ENCODE data around the gene TMCC1. TPM values are rescaled to one million over a fixed set of nuclear protein-coding genes. Genes with fewer than 3 reads are reported as not detected.

Gene TMCC1
- total RNA-seq, 2 experiments from 2014 or later: 33.3 to 33.8 TPM

DNA sequence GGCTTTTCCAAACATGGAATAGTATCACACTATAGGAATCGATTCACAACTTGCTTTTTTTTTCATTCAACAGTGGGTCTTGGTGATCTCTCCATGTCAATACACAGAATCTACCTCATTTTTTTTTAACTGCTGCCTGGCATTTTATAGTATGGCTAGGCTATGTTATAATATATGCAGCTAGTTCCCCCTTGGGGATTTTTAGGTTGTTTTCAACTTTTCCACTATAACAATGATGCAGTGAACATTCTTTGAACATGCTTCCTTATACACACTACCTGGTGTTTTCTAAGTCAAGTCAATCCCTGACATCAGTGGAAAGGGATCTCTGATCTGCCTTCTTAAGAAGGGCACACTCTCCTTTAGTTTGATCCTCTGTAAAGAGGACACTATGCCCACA, 240.5 kb downstream of the TMCC1 start:
- ChIA-PET CTCF (no interaction called here), POLR2A (no interaction called here)
- ATAC-seq (ENCODE audit: poor library complexity) (no peak), DNase-seq (no peak)
- Mint-ChIP-seq H3K27me3 (no peaks in the 10 kb centered on the region), H3K4me3 (no peak overlapping the region), H3K9me3 (no peaks in the 10 kb centered on the region), H3K36me3 (ENCODE audit: low read depth) (peaks cover 30% of the 10 kb centered on the region), H3K27ac (no peak overlapping the region), H3K4me1 (ENCODE audit: low read depth) (peaks cover 6% of the 10 kb centered on the region)
- no peaks in the 10 kb centered on the region for H3K27me3 ChIP-seq (ENCODE audit: control insufficient read depth in 1 of 2, insufficient read depth in 2 of 2, low read length in 2 of 2)
- intact Hi-C loops (cut with DNase I, micrococcal nuclease): no loop called here
- no peaks in the 10 kb centered on the region for H3K4me1 ChIP-seq (ENCODE audit: insufficient read depth, low read length)
- TF ChIP-seq, protein P1, sequence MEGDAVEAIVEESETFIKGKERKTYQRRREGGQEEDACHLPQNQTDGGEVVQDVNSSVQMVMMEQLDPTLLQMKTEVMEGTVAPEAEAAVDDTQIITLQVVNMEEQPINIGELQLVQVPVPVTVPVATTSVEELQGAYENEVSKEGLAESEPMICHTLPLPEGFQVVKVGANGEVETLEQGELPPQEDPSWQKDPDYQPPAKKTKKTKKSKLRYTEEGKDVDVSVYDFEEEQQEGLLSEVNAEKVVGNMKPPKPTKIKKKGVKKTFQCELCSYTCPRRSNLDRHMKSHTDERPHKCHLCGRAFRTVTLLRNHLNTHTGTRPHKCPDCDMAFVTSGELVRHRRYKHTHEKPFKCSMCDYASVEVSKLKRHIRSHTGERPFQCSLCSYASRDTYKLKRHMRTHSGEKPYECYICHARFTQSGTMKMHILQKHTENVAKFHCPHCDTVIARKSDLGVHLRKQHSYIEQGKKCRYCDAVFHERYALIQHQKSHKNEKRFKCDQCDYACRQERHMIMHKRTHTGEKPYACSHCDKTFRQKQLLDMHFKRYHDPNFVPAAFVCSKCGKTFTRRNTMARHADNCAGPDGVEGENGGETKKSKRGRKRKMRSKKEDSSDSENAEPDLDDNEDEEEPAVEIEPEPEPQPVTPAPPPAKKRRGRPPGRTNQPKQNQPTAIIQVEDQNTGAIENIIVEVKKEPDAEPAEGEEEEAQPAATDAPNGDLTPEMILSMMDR (IDR thresholded peaks at IDR 0.05): no peak
- peaks cover 10% of the 10 kb centered on the region for H3K36me3 ChIP-seq (ENCODE audit: insufficient read depth, low read length)
- no peaks in the 10 kb centered on the region for H3K9me3 ChIP-seq (ENCODE audit: control insufficient read depth in 1 of 2, insufficient read depth in 1 of 2, low read length in 2 of 2)
- no peak overlapping the region for H3K4me3 ChIP-seq (ENCODE audit: low read length)
- no peak overlapping the region for H3K27ac ChIP-seq (ENCODE audit: low read depth in 1 of 2, low read length in 2 of 2)

DNA sequence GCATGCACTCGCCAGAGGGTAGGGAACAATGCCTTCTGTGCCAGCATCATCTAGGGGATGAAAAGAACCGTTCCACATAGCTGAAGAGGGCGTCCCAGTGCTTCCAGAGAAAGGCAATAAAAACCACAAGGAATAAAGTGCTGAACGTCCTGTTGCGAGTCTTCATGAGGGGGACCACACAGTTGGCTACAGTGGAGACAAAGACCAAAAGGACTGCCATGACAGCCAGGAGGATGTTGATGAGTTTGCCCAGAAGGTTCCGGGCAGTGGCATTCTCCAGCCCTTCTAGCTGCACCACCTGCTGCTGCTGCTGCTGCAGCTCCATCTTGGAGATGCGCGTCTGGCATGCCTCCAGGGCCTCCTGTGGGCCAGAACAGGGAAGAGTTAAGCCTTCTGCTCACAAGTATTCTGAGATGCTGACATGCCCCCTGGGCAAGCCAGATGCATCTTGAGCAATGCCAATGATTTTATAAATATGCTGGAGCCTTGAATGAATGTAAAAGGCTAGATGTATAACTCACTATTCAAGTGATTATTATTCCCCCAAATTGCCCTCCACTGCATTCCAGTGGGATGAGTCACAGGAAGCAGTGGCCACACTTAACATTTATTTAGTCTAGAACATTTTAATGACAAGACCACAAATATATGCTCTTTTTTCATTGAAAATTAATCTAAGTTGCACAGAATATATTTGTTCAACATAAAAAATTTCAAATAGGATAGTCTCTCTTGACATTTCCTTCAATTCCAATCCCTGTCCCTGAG, 241.9 kb downstream of the TMCC1 start:
- TF ChIP-seq, protein P1 (IDR thresholded peaks at IDR 0.05): no peak
- ATAC-seq (ENCODE audit: poor library complexity): no peak
- Mint-ChIP-seq H3K9me3 (no peaks in the 10 kb centered on the region), H3K4me1 (ENCODE audit: low read depth) (peaks cover 4% of the 10 kb centered on the region), H3K27ac (no peak overlapping the region), H3K36me3 (ENCODE audit: low read depth) (peaks cover 30% of the 10 kb centered on the region), H3K4me3 (no peak overlapping the region), H3K27me3 (no peaks in the 10 kb centered on the region)
- no peaks in the 10 kb centered on the region for H3K27me3 ChIP-seq (ENCODE audit: control insufficient read depth in 1 of 2, insufficient read depth in 2 of 2, low read length in 2 of 2)
- H3K36me3 ChIP-seq (ENCODE audit: insufficient read depth, low read length): peaks cover 10% of the 10 kb centered on the region
- no peak for DNase-seq
- no peak overlapping the region for H3K4me3 ChIP-seq (ENCODE audit: low read length)
- no peaks in the 10 kb centered on the region for H3K4me1 ChIP-seq (ENCODE audit: insufficient read depth, low read length)
- H3K9me3 ChIP-seq (ENCODE audit: control insufficient read depth in 1 of 2, insufficient read depth in 1 of 2, low read length in 2 of 2): no peaks in the 10 kb centered on the region
- no peak overlapping the region for H3K27ac ChIP-seq (ENCODE audit: low read depth in 1 of 2, low read length in 2 of 2)
- ChIA-PET POLR2A (no interaction called here), CTCF (interaction anchor here (0.6 kb wide), 1 partner anchor 84 kb away, joined by 3 read pairs; no protein-coding TSS in a partner anchor)
- intact Hi-C loops (cut with DNase I, micrococcal nuclease): loop anchor here (1.0 to 2.0 kb wide), 3 partner anchors 171 to 283 kb away; no protein-coding TSS in a partner anchor

DNA sequence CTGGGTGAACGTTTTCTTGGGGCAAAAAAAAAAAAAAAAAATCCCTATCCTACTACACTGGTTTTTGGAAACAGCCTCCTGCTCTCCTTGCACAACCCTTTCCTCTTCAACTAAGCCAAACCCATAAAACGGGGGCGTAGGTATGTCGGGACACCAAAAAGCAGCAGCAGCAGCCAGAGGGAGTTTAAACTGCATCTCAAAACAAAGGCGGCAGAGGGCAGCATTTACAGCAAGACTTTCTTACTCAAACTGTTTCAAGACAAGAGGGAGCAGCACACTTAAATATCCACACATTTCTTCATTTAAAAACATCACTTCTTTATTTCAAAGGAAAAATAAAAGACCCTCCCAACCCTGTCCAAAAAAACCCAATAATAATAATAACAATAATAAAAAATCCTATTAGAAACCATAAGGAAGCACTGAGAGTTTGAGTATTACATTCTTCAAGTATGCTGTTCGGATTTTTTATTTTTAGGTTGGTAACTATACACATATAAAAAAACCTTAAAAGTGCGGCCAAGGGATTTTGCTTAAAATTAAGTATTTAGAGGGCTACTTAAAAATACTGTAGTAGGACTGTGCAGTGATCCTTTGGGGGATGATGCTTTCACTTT, 243.1 kb downstream of the TMCC1 start:
- Mint-ChIP-seq H3K27ac (no peak overlapping the region), H3K27me3 (no peaks in the 10 kb centered on the region), H3K4me3 (no peak overlapping the region), H3K4me1 (ENCODE audit: low read depth) (peaks cover 4% of the 10 kb centered on the region), H3K36me3 (ENCODE audit: low read depth) (peaks cover 30% of the 10 kb centered on the region), H3K9me3 (no peaks in the 10 kb centered on the region)
- ChIA-PET CTCF (no interaction called here), POLR2A (no interaction called here)
- H3K4me1 ChIP-seq (ENCODE audit: insufficient read depth, low read length): no peaks in the 10 kb centered on the region
- intact Hi-C loops (cut with DNase I, micrococcal nuclease): loop anchor here (1.0 to 2.0 kb wide), 3 partner anchors 172 to 284 kb away; no protein-coding TSS in a partner anchor
- H3K27ac ChIP-seq (ENCODE audit: low read depth in 1 of 2, low read length in 2 of 2): no peak overlapping the region
- DNase-seq (peak; percentile 23 to 72 (median 44)), ATAC-seq (ENCODE audit: poor library complexity) (peak; percentile 51)
- H3K27me3 ChIP-seq (ENCODE audit: control insufficient read depth in 1 of 2, insufficient read depth in 2 of 2, low read length in 2 of 2): no peaks in the 10 kb centered on the region
- TF ChIP-seq, protein P1 (IDR thresholded peaks at IDR 0.05): peak; percentile 64
- H3K4me3 ChIP-seq (ENCODE audit: low read length): no peak overlapping the region
- peaks cover 10% of the 10 kb centered on the region for H3K36me3 ChIP-seq (ENCODE audit: insufficient read depth, low read length)
- no peaks in the 10 kb centered on the region for H3K9me3 ChIP-seq (ENCODE audit: control insufficient read depth in 1 of 2, insufficient read depth in 1 of 2, low read length in 2 of 2)
